Skin epidermis (tissue), 12 donors: ENCODE measurements around the gene MSI2.

Experiments
- H3K27ac ChIP-seq, 21 experiments: fragments of 200-600 bp; sonication (generic) in 11 of 21; one replicate each; pipeline ENCODE4 v1.5.0; 2020; ENCODE audit warnings: mild to moderate bottlenecking in 3 of 21, inconsistent platforms in 2 of 21, moderate library complexity in 2 of 21
- H3K4me3 ChIP-seq, 7 experiments: fragments of 200-600 bp; sonication (generic) in 2 of 7; one replicate each; pipeline ENCODE4 v1.5.0; 2020; ENCODE audit warnings: inconsistent platforms in 2 of 7, mild to moderate bottlenecking in 2 of 7, moderate library complexity in 1 of 7

The MSI2 gene

GRCh38 chr17:57643062-57643461, 386.7 kb downstream of the MSI2 start:
- Histone ChIP-seq H3K27ac (no peak overlapping the region), H3K4me3 (no peak overlapping the region)

GRCh38 chr17:57644326-57644725, 388.0 kb downstream of the MSI2 start:
- Histone ChIP-seq H3K4me3 (no peak overlapping the region), H3K27ac (no peak overlapping the region)

GRCh38 chr17:57645950-57646665, 389.8 kb downstream of the MSI2 start:
- H3K4me3 ChIP-seq, result no peak overlapping the region
- H3K27ac ChIP-seq, result no peak overlapping the region

- Histone ChIP-seq H3K4me3 (no peak overlapping the region), H3K27ac (no peak overlapping the region)
Observed at GRCh38 chr17:57648720-57649119, 392.4 kb downstream of the MSI2 start.

GRCh38 chr17:57649191-57649590, 392.9 kb downstream of the MSI2 start:
- no peak overlapping the region for H3K4me3 ChIP-seq
- H3K27ac ChIP-seq, result no peak overlapping the region

- H3K4me3 ChIP-seq, result no peak overlapping the region
- H3K27ac ChIP-seq, result no peak overlapping the region
Observed at GRCh38 chr17:57649731-57650484, 393.6 kb downstream of the MSI2 start.

- H3K27ac ChIP-seq, result no peak overlapping the region
- H3K4me3 ChIP-seq, result no peak overlapping the region
Observed at GRCh38 chr17:57650548-57650947, 394.2 kb downstream of the MSI2 start.

- Histone ChIP-seq H3K27ac (no peak overlapping the region), H3K4me3 (no peak overlapping the region)
Observed at GRCh38 chr17:57651451-57651850, 395.1 kb downstream of the MSI2 start.

- Histone ChIP-seq H3K4me3 (no peak overlapping the region), H3K27ac (no peak overlapping the region)
Observed at GRCh38 chr17:57651996-57652395, 395.7 kb downstream of the MSI2 start.

- H3K27ac ChIP-seq, result no peak overlapping the region
- no peak overlapping the region for H3K4me3 ChIP-seq
Observed at GRCh38 chr17:57652811-57653210, 396.5 kb downstream of the MSI2 start.

- Histone ChIP-seq H3K27ac (no peak overlapping the region), H3K4me3 (no peak overlapping the region)
Observed at GRCh38 chr17:57653279-57653678, 397.0 kb downstream of the MSI2 start.

GRCh38 chr17:57654040-57654775, 397.9 kb downstream of the MSI2 start:
- Histone ChIP-seq H3K27ac (no peak overlapping the region), H3K4me3 (no peak overlapping the region)

- Histone ChIP-seq H3K27ac (no peak overlapping the region), H3K4me3 (no peak overlapping the region)
Observed at GRCh38 chr17:57655553-57655952, 399.2 kb downstream of the MSI2 start.

- H3K27ac ChIP-seq, result no peak overlapping the region
- no peak overlapping the region for H3K4me3 ChIP-seq
Observed at GRCh38 chr17:57657211-57657610, 400.9 kb downstream of the MSI2 start.

GRCh38 chr17:57662041-57662440, 405.7 kb downstream of the MSI2 start:
- Histone ChIP-seq H3K4me3 (no peak overlapping the region), H3K27ac (peak overlapping the region in 11 of 21 experiments; percentile 12 to 87 (median 44))

- Histone ChIP-seq H3K4me3 (no peak overlapping the region), H3K27ac (peak overlapping the region in 13 of 21 experiments; percentile 19 to 87 (median 54))
Observed at GRCh38 chr17:57662644-57663308, 406.5 kb downstream of the MSI2 start.

- H3K27ac ChIP-seq, result peak overlapping the region in 18 of 21 experiments; percentile 10 to 87 (median 60)
- no peak overlapping the region for H3K4me3 ChIP-seq
Observed at GRCh38 chr17:57663326-57664070, 407.2 kb downstream of the MSI2 start.

GRCh38 chr17:57665128-57665527, 408.8 kb downstream of the MSI2 start:
- peak overlapping the region in 2 of 21 experiments; percentile 53 to 87 for H3K27ac ChIP-seq

GRCh38 chr17:57665696-57666095, 409.4 kb downstream of the MSI2 start:
- H3K4me3 ChIP-seq, result no peak overlapping the region
- peak overlapping the region in 3 of 21 experiments; percentile 12 to 87 (median 24) for H3K27ac ChIP-seq

More at GRCh38 chr17:57665128-57665527, 408.8 kb downstream of the MSI2 start:
- no peak overlapping the region for H3K4me3 ChIP-seq
